Measurements from ENCODE around the gene POU2F1.

GRCh38 chr1:167442854-167443565, 222.3 kb downstream of the POU2F1 start:
- TF ChIP-seq CTCF (conservative IDR thresholded peaks at IDR 0.05; ENCODE audit: low read length), result no peak
- TF ChIP-seq EZH2phosphoT487 (IDR thresholded peaks at IDR 0.05; ENCODE audit: borderline replicate concordance, low read depth, low read length), result no peak
